ENCODE measurements around the gene RPA4.

DNA sequence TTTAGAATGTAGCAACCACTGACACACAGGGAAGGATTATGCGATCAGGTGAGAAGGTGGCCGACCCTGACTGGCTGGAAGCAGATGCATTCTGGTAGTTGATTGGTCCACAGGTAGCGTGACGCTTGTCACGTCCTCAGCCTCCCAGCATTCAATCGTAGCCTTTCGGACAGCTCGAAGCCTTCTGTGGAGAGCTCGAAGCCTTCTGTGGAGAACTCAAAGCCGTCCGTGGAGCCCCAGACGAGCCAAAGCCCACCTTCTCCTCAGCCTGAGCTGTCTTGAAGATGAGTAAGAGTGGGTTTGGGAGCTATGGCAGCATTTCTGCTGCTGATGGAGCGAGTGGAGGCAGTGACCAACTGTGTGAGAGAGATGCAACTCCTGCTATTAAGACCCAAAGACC is 319 bp downstream of the RPA4 start:
- no peak for TF ChIP-seq ZNF274 (IDR thresholded peaks at IDR 0.05; ENCODE audit: low read depth, low read length)
- TF ChIP-seq YY1 (IDR thresholded peaks at IDR 0.05; ENCODE audit: insufficient read depth, insufficient read length), result no peak
- no peak for TF ChIP-seq SUZ12 (IDR thresholded peaks at IDR 0.05; ENCODE audit: extremely low read depth, insufficient read depth, insufficient read length)

Data from NT2/D1 (cell line).